Ishikawa (cell line): ENCODE data around the gene GALK1.

ENCODE experiments used
- CEBPB ChIP-seq: IDR thresholded peaks from 2 replicates; pipeline ENCODE4 v1.6.1; 2012
- CREB1 ChIP-seq: IDR thresholded peaks from 2 replicates; pipeline ENCODE4 v1.6.1; 2012; ENCODE audit warnings: low read depth
- EGR1 ChIP-seq: IDR thresholded peaks from 2 replicates; pipeline ENCODE4 v1.6.1; 2012
- EP300 ChIP-seq: IDR thresholded peaks from 2 replicates; pipeline ENCODE4 v1.6.1; 2012; ENCODE audit warnings: borderline replicate concordance
- FOXM1 ChIP-seq: IDR thresholded peaks from 2 replicates; pipeline ENCODE4 v1.6.1; 2012; ENCODE audit warnings: low read depth, borderline replicate concordance
- NFIC ChIP-seq: IDR thresholded peaks from 2 replicates; pipeline ENCODE4 v1.6.1; 2012
- RAD21 ChIP-seq: IDR thresholded peaks from 2 replicates; pipeline ENCODE4 v1.6.1; 2012; ENCODE audit warnings: low read depth
- TAF1 ChIP-seq: IDR thresholded peaks from 2 replicates; pipeline ENCODE4 v1.6.1; 2012; ENCODE audit warnings: low read depth, mild to moderate bottlenecking
- TCF12 ChIP-seq: IDR thresholded peaks from 2 replicates; pipeline ENCODE4 v1.6.1; 2012; ENCODE audit warnings: low read depth
- TEAD4 ChIP-seq: IDR thresholded peaks from 2 replicates; pipeline ENCODE4 v1.6.1; 2012
- YY1 ChIP-seq: IDR thresholded peaks from 2 replicates; pipeline ENCODE4 v1.6.1; 2012; ENCODE audit warnings: low read depth
- ZBTB7A ChIP-seq: IDR thresholded peaks from 2 replicates; pipeline ENCODE4 v1.6.1; 2012; ENCODE audit warnings: low read depth
- TF ChIP-seq, protein P1 (sequence below): IDR thresholded peaks from 2 replicates; pipeline ENCODE4 v1.6.1; 2012
- TF ChIP-seq, protein P2 (sequence below): IDR thresholded peaks from 2 replicates; pipeline ENCODE4 v1.6.1; 2012
- TF ChIP-seq, protein P3 (sequence below): IDR thresholded peaks from 2 replicates; pipeline ENCODE4 v1.6.1; 2012; ENCODE audit warnings: low read depth, mild to moderate bottlenecking

The GALK1 gene

DNA sequence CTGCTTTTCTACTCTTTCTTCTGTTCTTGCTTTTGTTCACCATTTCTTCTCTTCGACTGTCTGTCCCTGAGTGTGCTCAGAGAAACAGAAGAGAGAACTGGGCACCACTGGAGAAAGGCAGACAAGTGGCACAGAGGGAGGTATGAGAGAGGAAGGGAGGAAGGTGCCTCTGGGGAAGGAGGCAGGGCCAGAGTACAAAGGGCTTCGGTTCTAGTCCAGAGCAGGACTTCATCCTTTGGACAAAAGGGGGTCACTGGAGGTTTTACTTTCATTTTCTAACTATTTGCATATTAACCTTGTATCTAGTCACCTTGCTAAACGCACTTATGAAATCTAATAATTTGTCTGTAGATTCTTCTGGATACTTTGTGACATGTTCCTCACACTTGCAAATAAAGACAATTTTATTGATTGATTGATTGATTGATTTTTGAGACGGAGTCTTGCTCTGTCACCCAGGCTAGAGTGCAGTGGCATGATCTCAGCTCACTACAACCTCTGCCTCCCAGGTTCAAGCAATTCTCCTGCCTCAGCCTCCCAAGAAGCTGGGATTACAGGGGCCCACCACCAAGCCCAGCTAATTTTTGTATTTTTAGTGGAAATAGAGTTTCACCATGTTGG lies 30.2 kb downstream of the GALK1 start:
- TF ChIP-seq TCF12, result no peak
- TF ChIP-seq FOXM1, result no peak
- TF ChIP-seq, protein P1, sequence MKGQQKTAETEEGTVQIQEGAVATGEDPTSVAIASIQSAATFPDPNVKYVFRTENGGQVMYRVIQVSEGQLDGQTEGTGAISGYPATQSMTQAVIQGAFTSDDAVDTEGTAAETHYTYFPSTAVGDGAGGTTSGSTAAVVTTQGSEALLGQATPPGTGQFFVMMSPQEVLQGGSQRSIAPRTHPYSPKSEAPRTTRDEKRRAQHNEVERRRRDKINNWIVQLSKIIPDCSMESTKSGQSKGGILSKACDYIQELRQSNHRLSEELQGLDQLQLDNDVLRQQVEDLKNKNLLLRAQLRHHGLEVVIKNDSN, result no peak
- no peak for TF ChIP-seq CEBPB
- TF ChIP-seq NFIC, result no peak
- TF ChIP-seq, protein P2, sequence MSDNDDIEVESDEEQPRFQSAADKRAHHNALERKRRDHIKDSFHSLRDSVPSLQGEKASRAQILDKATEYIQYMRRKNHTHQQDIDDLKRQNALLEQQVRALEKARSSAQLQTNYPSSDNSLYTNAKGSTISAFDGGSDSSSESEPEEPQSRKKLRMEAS, result no peak
- TF ChIP-seq, protein P3, sequence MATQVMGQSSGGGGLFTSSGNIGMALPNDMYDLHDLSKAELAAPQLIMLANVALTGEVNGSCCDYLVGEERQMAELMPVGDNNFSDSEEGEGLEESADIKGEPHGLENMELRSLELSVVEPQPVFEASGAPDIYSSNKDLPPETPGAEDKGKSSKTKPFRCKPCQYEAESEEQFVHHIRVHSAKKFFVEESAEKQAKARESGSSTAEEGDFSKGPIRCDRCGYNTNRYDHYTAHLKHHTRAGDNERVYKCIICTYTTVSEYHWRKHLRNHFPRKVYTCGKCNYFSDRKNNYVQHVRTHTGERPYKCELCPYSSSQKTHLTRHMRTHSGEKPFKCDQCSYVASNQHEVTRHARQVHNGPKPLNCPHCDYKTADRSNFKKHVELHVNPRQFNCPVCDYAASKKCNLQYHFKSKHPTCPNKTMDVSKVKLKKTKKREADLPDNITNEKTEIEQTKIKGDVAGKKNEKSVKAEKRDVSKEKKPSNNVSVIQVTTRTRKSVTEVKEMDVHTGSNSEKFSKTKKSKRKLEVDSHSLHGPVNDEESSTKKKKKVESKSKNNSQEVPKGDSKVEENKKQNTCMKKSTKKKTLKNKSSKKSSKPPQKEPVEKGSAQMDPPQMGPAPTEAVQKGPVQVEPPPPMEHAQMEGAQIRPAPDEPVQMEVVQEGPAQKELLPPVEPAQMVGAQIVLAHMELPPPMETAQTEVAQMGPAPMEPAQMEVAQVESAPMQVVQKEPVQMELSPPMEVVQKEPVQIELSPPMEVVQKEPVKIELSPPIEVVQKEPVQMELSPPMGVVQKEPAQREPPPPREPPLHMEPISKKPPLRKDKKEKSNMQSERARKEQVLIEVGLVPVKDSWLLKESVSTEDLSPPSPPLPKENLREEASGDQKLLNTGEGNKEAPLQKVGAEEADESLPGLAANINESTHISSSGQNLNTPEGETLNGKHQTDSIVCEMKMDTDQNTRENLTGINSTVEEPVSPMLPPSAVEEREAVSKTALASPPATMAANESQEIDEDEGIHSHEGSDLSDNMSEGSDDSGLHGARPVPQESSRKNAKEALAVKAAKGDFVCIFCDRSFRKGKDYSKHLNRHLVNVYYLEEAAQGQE, result no peak
- TF ChIP-seq ZBTB7A, result no peak
- TF ChIP-seq EP300, result no peak
- no peak for TF ChIP-seq CREB1
- no peak for TF ChIP-seq EGR1
- no peak for TF ChIP-seq TAF1
- TF ChIP-seq RAD21, result no peak

DNA sequence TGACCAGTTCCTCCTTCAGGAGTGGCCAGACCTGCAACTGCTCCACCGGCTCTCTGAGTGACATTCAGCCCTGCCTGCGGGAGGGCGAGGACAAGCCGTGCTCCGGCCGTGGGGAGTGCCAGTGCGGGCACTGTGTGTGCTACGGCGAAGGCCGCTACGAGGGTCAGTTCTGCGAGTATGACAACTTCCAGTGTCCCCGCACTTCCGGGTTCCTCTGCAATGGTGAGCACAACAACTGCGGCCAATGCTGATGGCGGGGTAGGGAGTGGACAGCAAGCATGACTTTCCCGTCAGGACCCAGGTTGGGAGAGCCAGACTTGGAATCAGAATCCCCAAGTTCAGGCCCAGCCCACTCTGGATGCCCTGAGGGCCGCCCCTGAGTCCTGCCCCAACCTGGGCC lies 31.5 kb downstream of the GALK1 start:
- TF ChIP-seq TAF1, result no peak
- TF ChIP-seq FOXM1, result no peak
- no peak for TF ChIP-seq EGR1
- TF ChIP-seq, protein P2, result no peak
- TF ChIP-seq YY1, result no peak
- TF ChIP-seq CREB1, result no peak
- no peak for TF ChIP-seq TCF12
- TF ChIP-seq EP300, result no peak
- no peak for TF ChIP-seq ZBTB7A
- no peak for TF ChIP-seq CEBPB
- TF ChIP-seq, protein P1, result no peak
- no peak for TF ChIP-seq NFIC
- TF ChIP-seq TEAD4, result no peak
- TF ChIP-seq, protein P3, result no peak
- TF ChIP-seq RAD21, result no peak

DNA sequence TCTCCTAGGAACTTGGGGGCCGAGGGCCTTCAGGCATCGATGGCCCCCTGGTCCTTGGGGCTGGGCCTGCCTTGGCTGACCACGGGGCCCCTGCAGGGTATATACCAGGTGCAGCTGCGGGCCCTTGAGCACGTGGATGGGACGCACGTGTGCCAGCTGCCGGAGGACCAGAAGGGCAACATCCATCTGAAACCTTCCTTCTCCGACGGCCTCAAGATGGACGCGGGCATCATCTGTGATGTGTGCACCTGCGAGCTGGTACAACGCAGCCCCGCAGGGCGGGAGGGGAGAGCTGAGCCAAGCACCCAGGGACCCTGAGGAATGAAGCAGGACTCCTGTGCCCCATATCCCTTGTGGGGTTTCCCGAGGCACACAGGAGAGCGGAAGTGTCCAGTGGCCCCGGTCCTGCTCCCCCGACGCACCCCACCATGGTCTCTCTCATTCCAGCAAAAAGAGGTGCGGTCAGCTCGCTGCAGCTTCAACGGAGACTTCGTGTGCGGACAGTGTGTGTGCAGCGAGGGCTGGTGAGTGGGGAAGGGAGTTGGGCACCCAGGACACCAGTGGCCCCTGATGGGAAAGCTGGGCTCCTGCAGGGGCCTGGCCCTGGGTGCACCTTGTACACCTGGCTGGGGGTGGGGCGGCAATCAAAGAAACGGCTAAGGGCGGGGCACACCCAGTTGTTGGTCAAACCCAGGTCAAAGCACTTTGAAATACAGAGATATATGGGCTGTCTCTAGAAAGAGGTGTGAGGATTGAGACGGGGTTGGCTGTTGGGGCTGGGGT lies 33.1 kb downstream of the GALK1 start:
- no peak for TF ChIP-seq FOXM1
- TF ChIP-seq CREB1, result no peak
- TF ChIP-seq, protein P2, result no peak
- TF ChIP-seq RAD21, result no peak
- no peak for TF ChIP-seq TAF1
- TF ChIP-seq EGR1, result no peak
- TF ChIP-seq EP300, result no peak
- no peak for TF ChIP-seq NFIC
- no peak for TF ChIP-seq ZBTB7A
- TF ChIP-seq, protein P3, result no peak
- TF ChIP-seq TCF12, result no peak
- no peak for TF ChIP-seq CEBPB
- TF ChIP-seq, protein P1, result no peak
- no peak for TF ChIP-seq YY1
- no peak for TF ChIP-seq TEAD4
